HK-2 (cell line): Measurements from ENCODE around the gene MAPT.
"Not testable (repeated sequence)": the region's sequence is repeated elsewhere in the genome, so short reads cannot be mapped to it uniquely, and the experiment has no call there.

Source experiments
- DNase-seq: peaks from one replicate; pipeline ENCODE4 v3.0.0-alpha.2; 2018; ENCODE audit not compliant: unreplicated experiment

MAPT gene

DNA sequence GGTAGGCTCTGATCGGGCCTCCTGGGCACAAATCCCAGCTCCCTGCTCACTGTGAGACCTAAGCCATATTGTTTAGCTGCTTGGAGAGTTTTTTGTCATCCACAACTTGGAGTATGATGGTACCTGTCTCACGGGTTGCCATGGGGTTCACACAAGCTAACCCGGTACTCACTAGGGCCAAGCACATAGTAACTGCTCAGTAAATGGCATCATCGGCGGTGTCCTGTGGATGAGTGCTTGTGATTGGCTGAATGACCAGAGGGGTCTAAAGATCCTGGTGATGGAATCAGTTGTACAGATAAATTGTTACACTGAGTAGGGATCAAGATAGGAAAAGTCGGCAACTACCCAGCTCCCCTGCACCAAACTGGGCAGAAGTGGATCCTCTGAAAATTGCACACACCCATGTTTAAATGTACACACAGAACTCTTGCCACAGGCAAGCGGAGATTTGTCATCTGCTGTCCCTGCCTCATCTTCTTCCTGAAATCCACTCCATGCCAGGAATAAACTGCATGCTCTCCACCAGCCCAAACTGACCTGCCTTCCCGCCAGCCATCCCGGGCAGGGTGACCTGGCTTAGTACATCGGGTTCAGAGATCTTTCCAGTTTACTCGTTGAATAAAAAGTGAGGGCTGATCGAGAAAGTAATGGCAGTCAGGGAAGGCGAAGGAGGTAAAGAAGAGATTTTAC lies 6.5 kb downstream of the MAPT start:
- no peak for DNase-seq

DNA sequence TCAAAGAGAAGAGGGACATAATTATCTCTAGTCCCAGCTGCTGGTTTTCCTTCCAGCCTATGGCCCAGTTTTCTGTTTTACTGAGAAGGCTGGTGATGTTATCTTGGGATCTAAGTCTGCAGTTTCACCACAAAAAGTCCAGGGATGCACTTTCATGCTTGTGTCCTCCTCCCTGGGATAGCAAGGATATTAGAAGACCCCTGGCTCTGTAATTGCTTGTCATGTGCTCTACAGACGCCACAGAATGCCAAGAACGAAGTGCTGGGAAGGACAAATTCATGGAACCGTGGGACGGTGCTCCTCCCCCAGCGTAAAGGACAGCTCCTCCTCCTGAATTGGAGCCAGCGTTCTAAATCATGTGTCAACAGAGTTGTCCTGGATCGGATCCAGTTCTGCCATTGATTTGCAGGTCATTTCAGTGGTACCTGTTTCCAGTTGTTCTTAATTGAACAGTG lies 8.6 kb downstream of the MAPT start:
- no peak for DNase-seq

DNA sequence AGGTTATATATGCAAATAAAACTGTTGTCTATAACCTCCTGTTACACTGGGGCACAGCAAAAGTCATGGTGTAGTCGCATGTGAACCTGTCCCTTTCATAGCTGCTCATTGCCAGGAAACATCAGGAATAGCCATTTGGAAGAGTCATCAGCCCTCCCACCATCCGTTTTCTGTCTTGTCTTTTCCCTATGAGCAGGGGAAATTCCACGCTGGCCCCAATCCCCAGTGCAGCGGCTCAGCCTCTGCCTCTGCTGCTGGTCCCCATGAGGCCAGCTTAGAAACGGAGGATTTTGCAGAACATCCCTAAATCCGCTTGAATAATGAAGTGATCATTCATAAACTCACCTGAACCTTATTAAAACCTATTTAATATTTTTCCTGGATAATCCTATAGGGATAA lies 10.5 kb downstream of the MAPT start:
- no peak for DNase-seq

DNA sequence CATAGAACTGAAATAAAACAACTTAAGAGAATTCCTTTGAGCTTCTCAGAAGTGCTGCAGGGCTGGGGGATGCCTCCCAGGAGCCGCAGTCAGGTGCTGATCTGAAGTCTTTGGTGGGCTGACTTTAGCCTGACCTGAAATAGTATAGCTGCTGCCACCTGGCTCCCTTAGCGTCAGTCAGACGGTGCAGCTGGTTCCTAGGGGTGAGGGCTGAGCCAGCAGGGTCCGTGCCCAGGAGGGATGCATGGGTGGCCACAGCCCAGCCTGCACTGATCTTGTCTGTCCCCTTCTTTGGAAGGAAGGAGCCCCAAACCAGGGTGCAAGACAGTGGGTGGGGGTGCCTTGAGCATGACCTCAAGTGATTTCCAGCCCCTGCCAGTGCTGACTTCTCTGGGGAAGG lies 11.5 kb downstream of the MAPT start:
- DNase-seq, result no peak

- DNase-seq, result no peak
These were observed 11.9 kb downstream of the MAPT start for GRCh38 chr17:45906237-45906636.

- no peak for DNase-seq
These were observed 12.7 kb downstream of the MAPT start for GRCh38 chr17:45906927-45907622.

GRCh38 chr17:45907750-45908395 lies 13.5 kb downstream of the MAPT start:
- no peak for DNase-seq

- DNase-seq, result no peak
These were observed 14.1 kb downstream of the MAPT start for GRCh38 chr17:45908460-45908859.

DNA sequence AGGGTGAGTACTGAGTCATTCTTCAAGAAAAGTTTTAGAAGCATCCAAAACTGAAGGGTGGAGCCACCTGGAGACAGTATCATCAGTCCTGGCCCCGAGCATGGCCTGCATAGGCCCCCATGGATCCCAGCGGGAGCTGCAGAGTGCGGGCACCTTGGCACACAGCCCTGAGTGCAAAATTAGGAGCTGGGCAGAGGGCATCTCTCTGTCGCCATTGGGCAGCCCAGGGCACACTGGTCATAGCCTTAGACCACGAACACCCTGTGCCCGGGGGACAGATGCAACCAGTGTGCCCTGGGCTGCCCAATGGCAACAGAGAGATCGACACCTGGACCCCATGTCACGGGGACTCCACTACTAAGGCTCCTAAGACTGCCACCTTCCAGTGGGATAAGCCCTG lies 14.6 kb downstream of the MAPT start:
- no peak for DNase-seq

DNA sequence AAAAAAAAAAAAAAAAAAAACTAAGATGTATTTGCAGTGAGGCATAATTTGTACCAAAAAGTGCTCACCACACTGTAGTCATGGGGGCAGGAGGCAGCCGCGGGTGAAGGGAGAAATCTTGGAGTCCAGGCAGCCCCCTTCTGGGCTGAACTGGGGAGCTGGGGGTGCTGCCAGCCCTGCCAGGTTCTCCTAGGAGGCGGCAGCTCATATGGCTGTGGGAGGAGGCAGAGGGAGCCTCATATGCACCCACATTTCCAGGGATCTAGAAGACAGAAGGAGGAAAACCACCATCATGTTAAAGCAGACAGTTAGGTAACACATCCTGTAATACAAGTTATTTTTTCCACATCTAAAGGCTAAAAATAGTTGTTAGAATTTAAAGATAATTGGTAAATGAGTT lies 16.3 kb downstream of the MAPT start:
- DNase-seq, result no peak

- DNase-seq, result no peak
These were observed 18.0 kb downstream of the MAPT start for GRCh38 chr17:45912319-45912718.

- DNase-seq, result not testable (repeated sequence)
These were observed 18.7 kb downstream of the MAPT start for GRCh38 chr17:45913030-45913429.

DNA sequence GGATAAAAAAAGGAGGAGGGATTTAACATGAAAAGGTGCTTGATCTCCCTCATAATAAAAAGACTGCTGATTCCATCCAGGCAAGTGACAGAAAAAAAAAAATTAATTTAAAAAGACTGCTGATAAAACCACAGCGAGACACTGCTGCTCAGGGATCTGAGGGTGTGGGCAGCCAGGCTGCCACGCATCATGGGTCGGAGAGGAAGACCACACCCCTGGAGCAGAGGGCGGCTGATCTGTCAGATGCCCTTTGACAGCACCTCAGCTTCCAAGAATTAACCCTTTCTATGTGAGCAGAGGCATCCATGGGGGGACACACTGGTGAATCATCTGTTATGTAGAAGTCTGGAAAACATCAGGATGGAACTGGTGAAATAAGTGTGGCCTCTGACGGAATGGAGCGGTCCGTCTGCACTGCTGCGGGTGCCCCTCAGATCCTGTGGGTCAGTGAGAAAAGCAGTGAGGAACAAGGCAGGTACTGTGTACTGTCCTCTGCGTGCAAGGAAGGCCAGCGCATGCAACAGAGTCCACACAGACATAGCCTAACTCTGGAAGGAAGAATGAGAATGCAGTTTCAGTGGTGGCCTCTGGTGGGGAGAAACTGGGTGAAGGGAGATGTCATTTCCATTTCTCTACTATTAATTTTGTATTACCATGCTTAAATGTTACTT lies 19.8 kb downstream of the MAPT start:
- no peak for DNase-seq

- no peak for DNase-seq
These were observed 20.9 kb downstream of the MAPT start for GRCh38 chr17:45915263-45915662.

- no peak for DNase-seq
These were observed 22.7 kb downstream of the MAPT start for GRCh38 chr17:45917081-45917480.

- DNase-seq, result no peak
These were observed 23.9 kb downstream of the MAPT start for GRCh38 chr17:45918241-45918745.

- DNase-seq, result no peak
These were observed 24.8 kb downstream of the MAPT start for GRCh38 chr17:45919136-45919535.

DNA sequence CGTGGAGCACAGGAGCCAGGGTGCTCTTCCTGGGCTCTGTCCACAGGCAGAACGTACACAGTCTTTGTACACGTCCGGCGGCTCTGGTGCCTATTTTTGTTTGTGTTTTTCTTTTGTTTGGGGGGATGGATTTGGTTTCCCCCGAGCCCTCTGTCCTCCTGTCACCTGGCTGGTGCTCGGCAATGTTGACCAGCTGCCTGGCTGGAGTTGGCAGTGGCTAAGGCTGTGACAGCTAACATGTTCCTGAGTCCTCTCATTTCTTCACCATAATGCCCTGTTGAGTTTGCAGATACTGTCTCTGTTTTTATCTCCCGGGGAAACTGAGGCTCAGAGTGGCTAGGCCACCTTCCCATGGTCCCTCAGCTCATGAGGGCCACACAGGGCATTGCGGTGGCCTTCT lies 25.7 kb downstream of the MAPT start:
- no peak for DNase-seq

DNA sequence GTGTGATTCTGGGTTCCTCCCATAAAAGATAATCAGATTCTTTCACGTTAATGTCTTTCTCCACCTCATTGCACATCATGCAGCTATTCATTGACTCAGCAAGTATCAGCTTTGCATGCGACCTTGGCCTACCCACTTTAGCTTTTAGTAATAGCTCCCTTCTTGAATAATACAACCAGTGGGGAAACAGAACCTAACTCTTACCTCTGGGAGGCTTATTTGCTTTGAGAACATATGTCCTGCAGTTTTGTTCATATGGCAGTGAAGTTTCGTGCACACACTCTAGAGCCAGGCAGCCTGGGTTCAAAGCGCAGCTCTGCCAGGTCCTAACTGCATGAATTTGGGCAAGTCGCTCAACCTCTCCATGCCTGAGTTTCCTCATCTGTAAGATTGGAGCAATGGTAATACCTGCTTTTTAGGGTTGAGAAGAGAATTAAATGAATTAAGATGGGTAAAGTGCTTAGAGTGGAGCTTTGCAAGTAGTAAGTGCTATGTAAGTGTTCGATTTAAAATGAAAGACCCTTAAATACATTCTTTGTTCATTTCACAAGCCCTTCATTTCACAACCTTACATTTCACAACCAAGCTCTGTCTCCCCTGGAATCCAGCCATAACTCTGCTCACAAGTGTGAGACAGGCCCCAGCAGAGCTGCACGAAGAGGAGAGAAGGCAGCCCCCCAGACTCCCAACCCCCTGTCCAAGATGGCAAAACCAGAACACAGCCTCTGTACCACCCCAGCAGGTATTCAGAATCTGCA lies 29.3 kb downstream of the MAPT start:
- no peak for DNase-seq

- DNase-seq, result no peak
These were observed 30.0 kb downstream of the MAPT start for GRCh38 chr17:45924332-45924820.

DNA sequence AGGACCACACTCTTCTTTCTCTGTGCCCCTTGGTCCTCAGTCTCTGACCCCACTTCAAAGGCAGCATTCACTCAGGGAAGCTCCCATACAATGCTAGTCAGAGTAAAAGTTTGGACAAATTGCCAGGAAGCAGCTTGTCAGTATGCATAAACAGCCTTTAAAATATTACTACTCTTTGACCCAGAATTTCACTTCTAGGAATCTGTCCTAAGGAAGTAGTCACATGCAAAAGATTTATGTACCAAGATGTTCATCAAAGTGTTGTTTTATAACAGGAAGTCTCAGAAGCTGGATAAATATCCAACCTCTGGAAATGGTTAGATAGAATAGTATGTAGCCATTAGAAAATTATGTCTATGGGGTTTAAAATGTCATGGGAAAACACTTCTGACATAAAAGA lies 31.0 kb downstream of the MAPT start:
- DNase-seq, result no peak
